HepG2 (cell line): ENCODE data around the gene RAB3A. TPM values are rescaled to one million over a fixed set of nuclear protein-coding genes. Genes with fewer than 3 reads are reported as not detected.

Experiments used
- ATF1 ChIP-seq: IDR thresholded peaks from 2 replicates; pipeline ENCODE4 v1.6.1; 2016; ENCODE audit warnings: mild to moderate bottlenecking, control low read depth
- CENPBD1 ChIP-seq: sonication (generic); formaldehyde crosslinking; IDR thresholded peaks from 2 replicates; pipeline ENCODE4 v1.8.0; 2022; ENCODE audit warnings: missing genetic modification reagents, low read depth, mild to moderate bottlenecking, borderline replicate concordance
- GPBP1L1 ChIP-seq: sonication (generic); formaldehyde crosslinking; IDR thresholded peaks from 2 replicates; pipeline ENCODE4 v1.5.0; 2020; ENCODE audit warnings: mild to moderate bottlenecking, missing genetic modification reagents
- HDAC2 ChIP-seq: sonication (generic); formaldehyde crosslinking; IDR thresholded peaks from 2 replicates; pipeline ENCODE4 v1.4.0; 2020; ENCODE audit warnings: missing genetic modification reagents
- HIVEP1 ChIP-seq: sonication (generic); formaldehyde crosslinking; IDR thresholded peaks from 2 replicates; pipeline ENCODE4 v1.4.0; 2020; ENCODE audit warnings: mild to moderate bottlenecking, missing genetic modification reagents
- HMG20A ChIP-seq: IDR thresholded peaks from 2 replicates; pipeline ENCODE4 v1.6.1; 2016; ENCODE audit warnings: borderline replicate concordance
- MED1 ChIP-seq: sonication (generic); formaldehyde crosslinking; IDR thresholded peaks from 2 replicates; pipeline ENCODE4 v1.4.0; 2020; ENCODE audit warnings: missing genetic modification reagents
- MXI1 ChIP-seq: IDR thresholded peaks from 3 replicates; pipeline ENCODE4 v1.6.1; 2012; ENCODE audit warnings: low read depth, low read length, inconsistent platforms, borderline replicate concordance
- NFIC ChIP-seq: IDR thresholded peaks from 2 replicates; pipeline ENCODE4 v1.6.1; 2012; ENCODE audit warnings: mild to moderate bottlenecking, low read length, inconsistent platforms
- PBX3 ChIP-seq: sonication (generic); formaldehyde crosslinking; IDR thresholded peaks from 2 replicates; pipeline ENCODE4 v1.8.1; 2023; ENCODE audit warnings: missing genetic modification reagents, inconsistent platforms, borderline replicate concordance
- RXRA ChIP-seq: sonication (generic); formaldehyde crosslinking; IDR thresholded peaks from 2 replicates; pipeline ENCODE4 v1.5.1; 2020; ENCODE audit warnings: missing genetic modification reagents
- SMYD3 ChIP-seq: sonication (generic); formaldehyde crosslinking; IDR thresholded peaks from 2 replicates; pipeline ENCODE4 v1.8.1; 2023; ENCODE audit warnings: mild to moderate bottlenecking, missing genetic modification reagents
- SOX13 ChIP-seq, 3 experiments: fragments of 450-650 bp in 1 of 3; sonication (generic) in 1 of 3; formaldehyde crosslinking in 1 of 3; IDR thresholded peaks in 2 of 3; conservative IDR thresholded peaks in 1 of 3; 2 replicates each; pipeline versions ENCODE4 v1.5.0 to v1.6.1; 2016 to 2020; ENCODE audit warnings: antibody characterized with exemption in 1 of 3, mild to moderate bottlenecking in 1 of 3, missing compliant biosample characterization in 1 of 3, missing genetic modification reagents in 1 of 3, moderate library complexity in 1 of 3
- SOX5 ChIP-seq: IDR thresholded peaks from 2 replicates; pipeline ENCODE4 v1.6.1; 2016; ENCODE audit warnings: borderline replicate concordance
- YEATS2 ChIP-seq: sonication (generic); formaldehyde crosslinking; IDR thresholded peaks from 2 replicates; pipeline ENCODE4 v1.4.0; 2020; ENCODE audit warnings: missing genetic modification reagents, borderline replicate concordance
- ZFY ChIP-seq: sonication (generic); formaldehyde crosslinking; IDR thresholded peaks from 2 replicates; pipeline ENCODE4 v1.4.0; 2020; ENCODE audit warnings: missing genetic modification reagents
- ZSCAN5A ChIP-seq: sonication (generic); formaldehyde crosslinking; IDR thresholded peaks from 2 replicates; pipeline ENCODE4 v1.8.0; 2022; ENCODE audit warnings: mild to moderate bottlenecking, missing genetic modification reagents, borderline replicate concordance
- polyA plus RNA-seq, 8 experiments: library from polyadenylated mRNA; depleted of rRNA in 3 of 8; stranded (reverse) in 7 of 8; unstranded in 1 of 8; fragments of >200 nt; fragmentation: Illumina TruSeq in 4 of 8; extraction: Trizol in 4 of 8; gene quantifications; 2 replicates each; pipeline versions ENCODE4 v1.2.1 to v1.2.3, GENCODE V29; 2011 to 2016; ENCODE audit warnings: low read depth in 4 of 8, missing spikeins in 1 of 8, mixed read lengths in 1 of 8; ENCODE audit not compliant: insufficient read depth in 1 of 8
- total RNA-seq, 5 experiments: library from RNA; depleted of rRNA; stranded (reverse); fragments of >200 nt; fragmentation: Illumina TruSeq; extraction: Trizol; gene quantifications; 2 replicates each; pipeline ENCODE4 v1.2.3, GENCODE V29; 2016; ENCODE audit warnings: low read depth in 1 of 5
- TF ChIP-seq, protein P1 (sequence below): sonication (generic); formaldehyde crosslinking; IDR thresholded peaks from 2 replicates; pipeline ENCODE4 v1.9.0; 2021; ENCODE audit warnings: missing genetic modification reagents, borderline replicate concordance
- TF ChIP-seq, protein P2 (sequence below): sonication (generic); formaldehyde crosslinking; IDR thresholded peaks from 2 replicates; pipeline ENCODE4 v1.8.0; 2022; ENCODE audit warnings: missing genetic modification reagents, mild to moderate bottlenecking, moderate library complexity, borderline replicate concordance

Gene RAB3A
- total and polyA plus RNA-seq, 2 of the 13 experiments (the other 11 are each of a cell fraction or from before 2014, with no cell fraction given), result 0.58 to 0.98 TPM

GRCh38 chr19:18230941-18231734 is 27.3 kb upstream of the RAB3A start (continued):
- TF ChIP-seq ZSCAN5A (CRISPR knock-in tag), result no peak
- TF ChIP-seq, protein P1, sequence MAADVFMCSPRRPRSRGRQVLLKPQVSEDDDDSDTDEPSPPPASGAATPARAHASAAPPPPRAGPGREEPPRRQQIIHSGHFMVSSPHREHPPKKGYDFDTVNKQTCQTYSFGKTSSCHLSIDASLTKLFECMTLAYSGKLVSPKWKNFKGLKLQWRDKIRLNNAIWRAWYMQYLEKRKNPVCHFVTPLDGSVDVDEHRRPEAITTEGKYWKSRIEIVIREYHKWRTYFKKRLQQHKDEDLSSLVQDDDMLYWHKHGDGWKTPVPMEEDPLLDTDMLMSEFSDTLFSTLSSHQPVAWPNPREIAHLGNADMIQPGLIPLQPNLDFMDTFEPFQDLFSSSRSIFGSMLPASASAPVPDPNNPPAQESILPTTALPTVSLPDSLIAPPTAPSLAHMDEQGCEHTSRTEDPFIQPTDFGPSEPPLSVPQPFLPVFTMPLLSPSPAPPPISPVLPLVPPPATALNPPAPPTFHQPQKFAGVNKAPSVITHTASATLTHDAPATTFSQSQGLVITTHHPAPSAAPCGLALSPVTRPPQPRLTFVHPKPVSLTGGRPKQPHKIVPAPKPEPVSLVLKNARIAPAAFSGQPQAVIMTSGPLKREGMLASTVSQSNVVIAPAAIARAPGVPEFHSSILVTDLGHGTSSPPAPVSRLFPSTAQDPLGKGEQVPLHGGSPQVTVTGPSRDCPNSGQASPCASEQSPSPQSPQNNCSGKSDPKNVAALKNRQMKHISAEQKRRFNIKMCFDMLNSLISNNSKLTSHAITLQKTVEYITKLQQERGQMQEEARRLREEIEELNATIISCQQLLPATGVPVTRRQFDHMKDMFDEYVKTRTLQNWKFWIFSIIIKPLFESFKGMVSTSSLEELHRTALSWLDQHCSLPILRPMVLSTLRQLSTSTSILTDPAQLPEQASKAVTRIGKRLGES (CRISPR knock-in tag), result no peak
- no peak for TF ChIP-seq SOX5 (CRISPR knock-in tag)
- TF ChIP-seq MED1 (CRISPR knock-in tag), result 0 out of 2 replicates have a peak, but pooled peaks have one; percentile 24
- TF ChIP-seq HMG20A, result 0 out of 2 replicates have a peak, but pooled peaks have one; percentile 26
- TF ChIP-seq ZFY (CRISPR knock-in tag), result peak; percentile 16; the same call in 1 of the 2 replicates
- peak; percentile 73 for TF ChIP-seq HIVEP1 (CRISPR knock-in tag)
- TF ChIP-seq MXI1, result no peak
- peak; percentile 91 for TF ChIP-seq RXRA (CRISPR knock-in tag)
- TF ChIP-seq ATF1, result no peak
- TF ChIP-seq, protein P2, sequence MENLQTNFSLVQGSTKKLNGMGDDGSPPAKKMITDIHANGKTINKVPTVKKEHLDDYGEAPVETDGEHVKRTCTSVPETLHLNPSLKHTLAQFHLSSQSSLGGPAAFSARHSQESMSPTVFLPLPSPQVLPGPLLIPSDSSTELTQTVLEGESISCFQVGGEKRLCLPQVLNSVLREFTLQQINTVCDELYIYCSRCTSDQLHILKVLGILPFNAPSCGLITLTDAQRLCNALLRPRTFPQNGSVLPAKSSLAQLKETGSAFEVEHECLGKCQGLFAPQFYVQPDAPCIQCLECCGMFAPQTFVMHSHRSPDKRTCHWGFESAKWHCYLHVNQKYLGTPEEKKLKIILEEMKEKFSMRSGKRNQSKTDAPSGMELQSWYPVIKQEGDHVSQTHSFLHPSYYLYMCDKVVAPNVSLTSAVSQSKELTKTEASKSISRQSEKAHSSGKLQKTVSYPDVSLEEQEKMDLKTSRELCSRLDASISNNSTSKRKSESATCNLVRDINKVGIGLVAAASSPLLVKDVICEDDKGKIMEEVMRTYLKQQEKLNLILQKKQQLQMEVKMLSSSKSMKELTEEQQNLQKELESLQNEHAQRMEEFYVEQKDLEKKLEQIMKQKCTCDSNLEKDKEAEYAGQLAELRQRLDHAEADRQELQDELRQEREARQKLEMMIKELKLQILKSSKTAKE, result 0 out of 2 replicates have a peak, but pooled peaks have one; percentile 26
- no peak for TF ChIP-seq CENPBD1 (CRISPR knock-in tag)
- no peak for TF ChIP-seq SMYD3 (CRISPR knock-in tag)
- TF ChIP-seq PBX3 (CRISPR knock-in tag), result no peak
- TF ChIP-seq YEATS2 (CRISPR knock-in tag), result no peak
- TF ChIP-seq SOX13 (IDR thresholded peaks at IDR 0.05), result no peak
- 0 out of 4 replicates have a peak, but pooled peaks of 1 of the 2 experiments have one; percentile 15 for TF ChIP-seq SOX13 (CRISPR knock-in tag; conservative IDR thresholded peaks at IDR 0.05 in 1 of 2, IDR thresholded peaks at IDR 0.05 in 1 of 2)
- no peak for TF ChIP-seq NFIC
- TF ChIP-seq HDAC2 (CRISPR knock-in tag), result peak; percentile 37; the same call in 1 of the 2 replicates
- no peak for TF ChIP-seq GPBP1L1 (CRISPR knock-in tag)
